ENCODE measurements around the gene PLEKHB1. TPM values are rescaled to one million over a fixed set of nuclear protein-coding genes. Genes with fewer than 3 reads are reported as not detected.

Gene PLEKHB1
- total and polyA plus RNA-seq, 3 donors from 2014 or later, result 54.9 to 71.5 (median 62.1) TPM

- WGBS, 2 donors, result 26 to 28% methylated on average over 6 to 21 of the region's 25 CpGs
- TF ChIP-seq CTCF (IDR thresholded peaks at IDR 0.05) (no peak), POLR2A (IDR thresholded peaks at IDR 0.05) (no peak)
- Histone ChIP-seq H3K9me3 (no peaks in the 10 kb centered on the region), H3K36me3 (ENCODE audit: low read depth, missing control alignments) (no peaks in the 10 kb centered on the region), H3K27me3 (no peaks in the 10 kb centered on the region), H3K27ac (no peak overlapping the region), H3K4me1 (no peaks in the 10 kb centered on the region), H3K4me3 (peak overlapping the region in 1 of 2 donors; percentile 27)
- intact Hi-C loops (cut with DNase I; ENCODE audit: low total_unique reads), result no loop called here
- no peak for DNase-seq
Observed at GRCh38 chr11:73660497-73661034, 14.2 kb downstream of the PLEKHB1 start.

GRCh38 chr11:73661035-73661628 is 14.8 kb downstream of the PLEKHB1 start:
- no peaks in the 10 kb centered on the region for H3K36me3 ChIP-seq (ENCODE audit: low read depth, missing control alignments)
- no peak overlapping the region for H3K27ac ChIP-seq
- H3K27me3 ChIP-seq, result no peaks in the 10 kb centered on the region
- 0 to 19% methylated on average over 14 to 33 of the region's 40 CpGs for WGBS, 2 donors
- intact Hi-C loops (cut with DNase I; ENCODE audit: low total_unique reads), result no loop called here
- peak overlapping the region in 1 of 2 donors; percentile 27 for H3K4me3 ChIP-seq
- H3K4me1 ChIP-seq, result no peaks in the 10 kb centered on the region
- peak; percentile 84 to 95 (median 93) for TF ChIP-seq CTCF (IDR thresholded peaks at IDR 0.05)
- TF ChIP-seq POLR2A (IDR thresholded peaks at IDR 0.05), result no peak
- peak; percentile 92 for DNase-seq
- no peaks in the 10 kb centered on the region for H3K9me3 ChIP-seq

GRCh38 chr11:73662445-73663157 is 16.2 kb downstream of the PLEKHB1 start:
- intact Hi-C loops (cut with DNase I; ENCODE audit: low total_unique reads), result no loop called here
- Histone ChIP-seq H3K4me1 (no peaks in the 10 kb centered on the region), H3K27ac (no peak overlapping the region), H3K36me3 (ENCODE audit: low read depth, missing control alignments) (no peaks in the 10 kb centered on the region), H3K4me3 (no peak overlapping the region), H3K9me3 (no peaks in the 10 kb centered on the region), H3K27me3 (no peaks in the 10 kb centered on the region)
- WGBS, 2 donors, result 91 to 92% methylated on average over 3 of the region's 3 CpGs
- TF ChIP-seq CTCF (IDR thresholded peaks at IDR 0.05) (no peak), POLR2A (IDR thresholded peaks at IDR 0.05) (no peak)
- no peak for DNase-seq

GRCh38 chr11:73663604-73664495 is 17.5 kb downstream of the PLEKHB1 start:
- WGBS, 2 donors, result 71 to 73% methylated on average over 3 of the region's 3 CpGs
- Histone ChIP-seq H3K27ac (no peak overlapping the region), H3K4me1 (no peaks in the 10 kb centered on the region), H3K27me3 (no peaks in the 10 kb centered on the region), H3K36me3 (ENCODE audit: low read depth, missing control alignments) (no peaks in the 10 kb centered on the region), H3K4me3 (no peak overlapping the region), H3K9me3 (no peaks in the 10 kb centered on the region)
- TF ChIP-seq POLR2A (IDR thresholded peaks at IDR 0.05), result no peak
- no peak for TF ChIP-seq CTCF (IDR thresholded peaks at IDR 0.05)
- intact Hi-C loops (cut with DNase I; ENCODE audit: low total_unique reads), result no loop called here
- DNase-seq, result no peak

Data from testis (tissue), 3 donors.